Measurements from ENCODE around the gene TUBG2.

Gene TUBG2

GRCh38 chr17:42699415-42699740 is 40.3 kb downstream of the TUBG2 start:
- DNase-seq: no peak

- no peak for DNase-seq
Observed at GRCh38 chr17:42700586-42701289, 41.7 kb downstream of the TUBG2 start.

GRCh38 chr17:42702446-42702845 is 43.4 kb downstream of the TUBG2 start:
- DNase-seq: no peak

- no peak for DNase-seq
Observed at GRCh38 chr17:42704490-42704836, 45.4 kb downstream of the TUBG2 start.

GRCh38 chr17:42704837-42705494 is 45.9 kb downstream of the TUBG2 start:
- no peak for DNase-seq

- no peak for DNase-seq
Observed at GRCh38 chr17:42706732-42707131, 47.6 kb downstream of the TUBG2 start.

GRCh38 chr17:42708588-42708987 is 49.5 kb downstream of the TUBG2 start:
- no peak for DNase-seq

GRCh38 chr17:42709561-42709960 is 50.5 kb downstream of the TUBG2 start:
- no peak for DNase-seq

Data from fibroblast of skin of abdomen (primary cell).